Measurements from ENCODE around the gene ID3. TPM values are rescaled to one million over a fixed set of nuclear protein-coding genes. Genes with fewer than 3 reads are reported as not detected.

Gene ID3
- total and polyA plus RNA-seq, 8 donors, result 79.4 to 1,101 (median 129) TPM

DNA sequence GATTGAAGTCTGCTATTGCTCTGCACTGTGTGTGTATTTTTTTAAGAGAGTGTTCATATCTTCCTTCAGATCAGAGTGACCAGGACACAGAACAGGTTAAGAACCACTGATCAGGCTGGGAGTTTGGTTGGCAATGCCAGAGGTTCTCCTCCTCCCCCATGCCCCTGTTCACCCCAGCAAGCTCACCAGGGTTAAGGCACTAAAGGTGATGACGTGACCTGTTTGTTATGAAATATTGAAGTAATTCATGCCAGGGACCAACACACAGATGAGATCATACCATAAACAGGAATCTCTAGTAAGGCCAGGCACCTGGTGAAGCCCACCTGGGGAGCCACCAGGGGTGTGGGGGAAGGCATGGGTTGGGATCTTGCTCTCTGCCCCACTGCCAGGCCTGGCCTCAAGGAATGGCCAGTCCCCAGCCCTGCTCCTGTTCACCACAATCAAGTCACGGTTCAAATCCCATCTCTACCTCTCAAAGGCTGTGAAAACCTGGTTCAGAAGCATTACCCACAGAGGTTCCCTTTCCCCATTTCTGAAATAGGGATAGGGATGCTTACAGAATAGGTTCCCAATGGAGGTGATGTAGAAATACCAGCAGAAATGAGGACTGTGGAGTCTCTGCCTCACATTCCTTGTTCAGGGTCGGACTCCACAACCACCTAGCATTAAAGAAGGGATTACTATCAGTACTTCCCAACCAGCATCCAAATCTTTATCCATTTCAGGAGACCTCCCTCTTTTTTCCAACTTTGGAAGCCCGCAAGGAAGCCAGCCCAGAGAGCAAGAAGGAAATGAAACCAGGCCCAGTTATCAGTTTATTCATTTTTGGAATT lies 2.4 kb downstream of the ID3 start:
- H3K4me3 ChIP-seq, result peak overlapping the region; percentile 68 to 84 (median 78)
- peak overlapping the region; percentile 84 to 97 (median 97) for H3K27ac ChIP-seq
- 48 to 67% (median 57%) methylated on average over 4 of the region's 4 CpGs for WGBS, 5 donors
- peaks cover 47 to 78% (median 73%) of the 10 kb centered on the region in 4 donors for H3K4me1 ChIP-seq
- H3K36me3 ChIP-seq, result peaks cover 0 to 8% (median 2%) of the 10 kb centered on the region in 4 donors
- no peaks in the 10 kb centered on the region for H3K9me3 ChIP-seq
- H3K27me3 ChIP-seq, result no peaks in the 10 kb centered on the region
- intact Hi-C loops (cut with DNase I; ENCODE audit: low total_unique reads), result no loop called here
- peak in 1 of 2 donors; percentile 65 for DNase-seq
- no peak for TF ChIP-seq POLR2A (IDR thresholded peaks at IDR 0.05)
- TF ChIP-seq, protein P1, sequence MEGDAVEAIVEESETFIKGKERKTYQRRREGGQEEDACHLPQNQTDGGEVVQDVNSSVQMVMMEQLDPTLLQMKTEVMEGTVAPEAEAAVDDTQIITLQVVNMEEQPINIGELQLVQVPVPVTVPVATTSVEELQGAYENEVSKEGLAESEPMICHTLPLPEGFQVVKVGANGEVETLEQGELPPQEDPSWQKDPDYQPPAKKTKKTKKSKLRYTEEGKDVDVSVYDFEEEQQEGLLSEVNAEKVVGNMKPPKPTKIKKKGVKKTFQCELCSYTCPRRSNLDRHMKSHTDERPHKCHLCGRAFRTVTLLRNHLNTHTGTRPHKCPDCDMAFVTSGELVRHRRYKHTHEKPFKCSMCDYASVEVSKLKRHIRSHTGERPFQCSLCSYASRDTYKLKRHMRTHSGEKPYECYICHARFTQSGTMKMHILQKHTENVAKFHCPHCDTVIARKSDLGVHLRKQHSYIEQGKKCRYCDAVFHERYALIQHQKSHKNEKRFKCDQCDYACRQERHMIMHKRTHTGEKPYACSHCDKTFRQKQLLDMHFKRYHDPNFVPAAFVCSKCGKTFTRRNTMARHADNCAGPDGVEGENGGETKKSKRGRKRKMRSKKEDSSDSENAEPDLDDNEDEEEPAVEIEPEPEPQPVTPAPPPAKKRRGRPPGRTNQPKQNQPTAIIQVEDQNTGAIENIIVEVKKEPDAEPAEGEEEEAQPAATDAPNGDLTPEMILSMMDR (IDR thresholded peaks at IDR 0.05), result no peak
- no peak for TF ChIP-seq EP300 (IDR thresholded peaks at IDR 0.05)
- peak in 2 of 3 donors; percentile 26 to 32 for TF ChIP-seq POLR2AphosphoS5 (IDR thresholded peaks at IDR 0.05)

DNA sequence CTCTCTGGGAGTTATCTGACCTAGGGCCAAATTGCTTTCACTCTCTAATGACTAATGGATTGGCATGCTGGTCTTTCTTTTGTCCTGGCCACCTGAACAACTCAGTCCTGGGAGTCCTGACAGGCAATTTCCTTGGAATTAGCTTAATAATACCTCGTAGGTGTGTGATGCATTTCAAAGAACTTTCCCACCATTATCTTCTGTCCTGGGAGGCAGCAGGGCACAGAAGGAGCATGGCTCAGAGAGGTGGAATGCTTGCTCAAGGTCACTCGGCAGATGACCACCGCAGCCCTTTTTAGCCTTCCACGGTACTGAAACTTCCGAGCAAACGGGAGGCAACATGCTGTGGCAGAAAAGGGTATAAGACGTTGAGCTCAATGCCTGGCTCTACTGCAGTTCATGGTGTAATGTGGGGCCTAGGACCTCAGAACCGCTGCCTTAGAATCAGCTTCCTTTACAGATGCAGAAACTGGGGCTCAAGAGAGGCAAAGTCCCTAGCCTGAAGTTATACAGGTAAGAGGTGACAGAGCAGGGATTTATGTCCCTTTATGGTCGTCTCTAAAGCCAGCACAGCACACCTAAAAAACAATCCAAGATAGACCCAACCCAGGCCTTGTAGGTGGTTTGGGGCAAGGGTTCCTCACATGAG lies 3.2 kb downstream of the ID3 start:
- H3K9me3 ChIP-seq, result no peaks in the 10 kb centered on the region
- H3K36me3 ChIP-seq, result peaks cover 0 to 8% (median 2%) of the 10 kb centered on the region in 4 donors
- 35 to 60% (median 44%) methylated on average over 9 of the region's 9 CpGs for WGBS, 5 donors
- H3K27ac ChIP-seq, result peak overlapping the region; percentile 84 to 97 (median 97)
- H3K4me1 ChIP-seq, result peaks cover 40 to 76% (median 66%) of the 10 kb centered on the region in 4 donors
- H3K27me3 ChIP-seq, result no peaks in the 10 kb centered on the region
- peak in 1 of 2 donors; percentile 60 for DNase-seq
- peak overlapping the region; percentile 68 to 84 (median 78) for H3K4me3 ChIP-seq
- TF ChIP-seq POLR2AphosphoS5 (IDR thresholded peaks at IDR 0.05), result peak in 2 of 3 donors; percentile 29 to 70
- no peak for TF ChIP-seq POLR2A (IDR thresholded peaks at IDR 0.05)
- intact Hi-C loops (cut with DNase I; ENCODE audit: low total_unique reads), result no loop called here

DNA sequence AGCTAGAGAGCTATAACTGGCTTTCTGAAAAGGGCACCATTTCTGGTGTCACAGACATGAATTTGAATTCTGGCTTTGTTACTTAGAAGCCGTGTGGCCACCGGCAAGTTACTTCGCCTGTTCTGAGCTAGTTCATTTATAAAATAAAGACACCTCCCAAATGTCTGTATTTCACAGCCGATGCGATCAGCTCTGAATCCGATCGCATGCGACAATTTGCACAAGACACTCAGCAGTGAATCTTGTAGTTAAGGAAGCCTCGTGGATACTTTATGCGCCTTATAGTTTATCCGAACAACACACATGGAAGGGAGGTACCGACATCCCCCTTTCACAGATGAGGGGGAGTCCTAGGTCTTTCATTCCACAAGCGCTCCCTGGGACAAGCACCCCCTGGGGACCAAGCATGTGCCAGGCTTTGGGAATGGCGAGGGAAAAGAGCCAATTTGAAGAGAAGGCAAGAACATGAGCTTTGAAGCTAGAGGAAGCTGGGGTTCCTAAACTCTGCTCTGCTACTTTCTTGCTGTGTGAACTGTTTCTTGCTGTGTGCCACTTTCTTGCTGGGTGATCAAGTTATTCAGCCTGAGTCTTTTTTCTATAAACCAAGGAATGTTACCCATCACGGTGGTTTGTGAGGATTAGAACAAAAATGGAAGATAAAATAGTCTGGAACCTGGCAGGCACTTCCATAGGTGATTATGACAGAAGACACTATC lies 3.9 kb downstream of the ID3 start:
- peak overlapping the region; percentile 94 to 97 (median 97) for H3K27ac ChIP-seq
- no peaks in the 10 kb centered on the region for H3K9me3 ChIP-seq
- H3K4me3 ChIP-seq, result peak overlapping the region; percentile 68 to 84 (median 78)
- whole genome bisulfite sequencing, 5 donors, result 17 to 29% (median 27%) methylated on average over 15 of the region's 15 CpGs
- intact Hi-C loops (cut with DNase I; ENCODE audit: low total_unique reads), result no loop called here
- DNase-seq, result no peak
- peaks cover 33 to 72% (median 59%) of the 10 kb centered on the region in 4 donors for H3K4me1 ChIP-seq
- H3K27me3 ChIP-seq, result no peaks in the 10 kb centered on the region
- peaks cover 0 to 8% (median 2%) of the 10 kb centered on the region in 4 donors for H3K36me3 ChIP-seq
- no peak for TF ChIP-seq POLR2AphosphoS5 (IDR thresholded peaks at IDR 0.05)
- no peak for TF ChIP-seq EP300 (IDR thresholded peaks at IDR 0.05)
- TF ChIP-seq, protein P1 (IDR thresholded peaks at IDR 0.05), result peak in 1 of 7 experiments; percentile 4

DNA sequence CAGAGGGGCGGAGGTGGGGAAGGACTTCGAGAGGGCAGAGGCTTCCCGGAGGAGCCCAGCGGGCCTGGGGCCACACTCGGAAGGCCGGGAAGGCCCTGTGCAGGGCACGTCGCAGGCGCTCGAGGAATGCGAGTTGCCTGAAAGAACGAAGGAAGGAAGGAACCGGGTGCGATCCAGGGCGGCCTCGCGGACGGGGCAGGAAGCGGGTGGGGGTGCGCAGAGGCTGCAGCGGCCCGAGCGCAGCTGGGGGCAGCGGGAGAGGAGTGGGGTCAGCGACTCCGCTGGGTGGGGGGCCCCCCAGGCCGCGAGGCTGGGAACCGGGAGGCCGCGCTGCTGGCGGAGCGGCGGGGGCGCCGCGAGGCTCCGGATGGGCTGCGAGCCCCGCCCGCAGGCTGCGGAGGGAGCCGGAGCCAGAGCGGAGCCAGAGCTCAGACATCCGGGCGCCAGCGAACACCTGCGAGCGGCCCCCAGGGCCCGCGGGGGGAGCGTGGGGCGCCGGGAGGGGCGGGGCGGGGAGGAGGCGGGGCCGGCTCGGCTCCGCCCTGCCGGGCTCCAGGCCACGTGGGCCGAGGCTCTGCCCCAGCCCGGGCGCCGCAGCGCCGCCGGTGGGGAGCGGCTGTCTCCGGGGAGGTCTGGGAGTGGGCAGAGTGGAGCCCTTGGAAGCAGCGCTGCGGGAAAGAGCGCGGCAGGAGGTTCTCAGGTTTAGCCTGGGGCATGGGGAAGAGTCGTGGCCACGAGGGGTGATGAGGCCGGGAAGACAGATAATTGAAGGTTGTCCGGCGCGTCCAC lies 4.6 kb downstream of the ID3 start:
- peaks cover 0 to 8% (median 2%) of the 10 kb centered on the region in 4 donors for H3K36me3 ChIP-seq
- 1 to 3% (median 1%) methylated on average over 38 to 81 of the region's 81 CpGs for WGBS, 5 donors
- TF ChIP-seq POLR2A (IDR thresholded peaks at IDR 0.05) (peak in 2 of 4 donors; percentile 45 to 88), POLR2AphosphoS5 (IDR thresholded peaks at IDR 0.05) (peak; percentile 85 to 91 (median 91)), EP300 (IDR thresholded peaks at IDR 0.05) (no peak)
- TF ChIP-seq, protein P1 (IDR thresholded peaks at IDR 0.05), result peak in 2 of 7 experiments; percentile 14 to 36
- no peaks in the 10 kb centered on the region for H3K9me3 ChIP-seq
- peak; percentile 86 to 95 for DNase-seq
- peak overlapping the region; percentile 68 to 84 (median 78) for H3K4me3 ChIP-seq
- peak overlapping the region; percentile 94 to 97 (median 97) for H3K27ac ChIP-seq
- H3K4me1 ChIP-seq, result peaks cover 25 to 65% (median 52%) of the 10 kb centered on the region in 4 donors
- no peaks in the 10 kb centered on the region for H3K27me3 ChIP-seq
- intact Hi-C loops (cut with DNase I; ENCODE audit: low total_unique reads), result no loop called here

Measured in stomach (tissue), 9 donors.